Fibroblast of skin of left biceps (primary cell): ENCODE measurements around the gene SCMH1.
"Not testable (repeated sequence)": the region's sequence is repeated elsewhere in the genome, so short reads cannot be mapped to it uniquely, and the experiment has no call there.

Experiments used
- DNase-seq, 2 experiments: peaks; one replicate each; pipeline ENCODE4 v3.0.0-alpha.2; 2013; ENCODE audit warnings: low read depth in 2 of 2

The SCMH1 gene

GRCh38 chr1:41249319-41249718 lies 7.2 kb upstream of the SCMH1 start:
- DNase-seq = no peak

- no peak for DNase-seq
Observed at GRCh38 chr1:41246568-41246967, 4.5 kb upstream of the SCMH1 start.

GRCh38 chr1:41245659-41246058 lies 3.6 kb upstream of the SCMH1 start:
- no peak for DNase-seq

GRCh38 chr1:41243079-41243385 lies 926 bp upstream of the SCMH1 start:
- no peak for DNase-seq

- DNase-seq = no peak
Observed at GRCh38 chr1:41242342-41243078, 404 bp upstream of the SCMH1 start.

- DNase-seq = no peak
Observed at GRCh38 chr1:41241354-41241748, 755 bp downstream of the SCMH1 start.

- no peak for DNase-seq
Observed at GRCh38 chr1:41240781-41241353, 1.2 kb downstream of the SCMH1 start.

GRCh38 chr1:41239988-41240610 lies 2.0 kb downstream of the SCMH1 start:
- DNase-seq = no peak

- no peak for DNase-seq
Observed at GRCh38 chr1:41238311-41238988, 3.7 kb downstream of the SCMH1 start.

GRCh38 chr1:41236781-41237180 lies 5.3 kb downstream of the SCMH1 start:
- no peak for DNase-seq

GRCh38 chr1:41235893-41236292 lies 6.2 kb downstream of the SCMH1 start:
- DNase-seq = no peak

GRCh38 chr1:41233708-41234107 lies 8.4 kb downstream of the SCMH1 start:
- no peak for DNase-seq

GRCh38 chr1:41232305-41232704 lies 9.8 kb downstream of the SCMH1 start:
- no peak for DNase-seq

- DNase-seq = no peak
Observed at GRCh38 chr1:41230656-41231055, 11.4 kb downstream of the SCMH1 start.

- not testable (repeated sequence) for DNase-seq
Observed at GRCh38 chr1:41229219-41229618, 12.9 kb downstream of the SCMH1 start.

- no peak for DNase-seq
Observed at GRCh38 chr1:41226815-41227434, 15.2 kb downstream of the SCMH1 start.

GRCh38 chr1:41225495-41225894 lies 16.6 kb downstream of the SCMH1 start:
- DNase-seq = no peak

GRCh38 chr1:41222496-41222895 lies 19.6 kb downstream of the SCMH1 start:
- no peak for DNase-seq

- no peak for DNase-seq
Observed at GRCh38 chr1:41221995-41222394, 20.1 kb downstream of the SCMH1 start.

- DNase-seq = no peak
Observed at GRCh38 chr1:41218152-41218551, 24.0 kb downstream of the SCMH1 start.

GRCh38 chr1:41217441-41217840 lies 24.7 kb downstream of the SCMH1 start:
- no peak for DNase-seq

- DNase-seq = no peak
Observed at GRCh38 chr1:41215623-41216022, 26.5 kb downstream of the SCMH1 start.
